Measurements from ENCODE around the gene MSX1.

Gene MSX1

GRCh38 chr4:4847011-4847410 lies 12.5 kb upstream of the MSX1 start:
- no peak overlapping the region for H3K4me3 ChIP-seq (ENCODE audit: low read depth, low read length)
- no peak for DNase-seq (ENCODE audit: low read depth)
- TF ChIP-seq CTCF (IDR thresholded peaks at IDR 0.05; ENCODE audit: insufficient read depth, low read depth, low read length, missing control alignments) = no peak

GRCh38 chr4:4848540-4848939 lies 10.9 kb upstream of the MSX1 start:
- no peak for TF ChIP-seq CTCF (IDR thresholded peaks at IDR 0.05; ENCODE audit: insufficient read depth, low read depth, low read length, missing control alignments)
- H3K4me3 ChIP-seq (ENCODE audit: low read depth, low read length) = no peak overlapping the region
- DNase-seq (ENCODE audit: low read depth) = no peak

- TF ChIP-seq CTCF (IDR thresholded peaks at IDR 0.05; ENCODE audit: insufficient read depth, low read depth, low read length, missing control alignments) = no peak
- H3K4me3 ChIP-seq (ENCODE audit: low read depth, low read length) = no peak overlapping the region
- DNase-seq (ENCODE audit: low read depth) = no peak
Observed at GRCh38 chr4:4849106-4849505, 10.4 kb upstream of the MSX1 start.

- no peak for DNase-seq (ENCODE audit: low read depth)
- no peak overlapping the region for H3K4me3 ChIP-seq (ENCODE audit: low read depth, low read length)
- no peak for TF ChIP-seq CTCF (IDR thresholded peaks at IDR 0.05; ENCODE audit: insufficient read depth, low read depth, low read length, missing control alignments)
Observed at GRCh38 chr4:4849524-4850193, 9.8 kb upstream of the MSX1 start.

- no peak for DNase-seq (ENCODE audit: low read depth)
- no peak for TF ChIP-seq CTCF (IDR thresholded peaks at IDR 0.05; ENCODE audit: insufficient read depth, low read depth, low read length, missing control alignments)
- H3K4me3 ChIP-seq (ENCODE audit: low read depth, low read length) = no peak overlapping the region
Observed at GRCh38 chr4:4851081-4851480, 8.4 kb upstream of the MSX1 start.

- H3K4me3 ChIP-seq (ENCODE audit: low read depth, low read length) = no peak overlapping the region
- no peak for DNase-seq (ENCODE audit: low read depth)
- no peak for TF ChIP-seq CTCF (IDR thresholded peaks at IDR 0.05; ENCODE audit: insufficient read depth, low read depth, low read length, missing control alignments)
Observed at GRCh38 chr4:4851906-4852305, 7.6 kb upstream of the MSX1 start.

Measured in GM12865 (cell line).